OCI-LY3 (cell line): ENCODE results near the gene NCKAP5.

Experiments
- H2AFZ ChIP-seq: fragments of 200-600, 300-600 bp; shearing (Covaris generic); 2 replicates; pipeline ENCODE4 v1.6.0; 2014; ENCODE audit warnings: antibody characterized with exemption, low read depth, low read length
- H3K27ac ChIP-seq: fragments of 200-600, 300-600 bp; sonication (generic); 2 replicates; pipeline ENCODE4 v1.5.1; 2014; ENCODE audit warnings: mild to moderate bottlenecking, low read length, moderate library complexity, mixed read lengths
- H3K27me3 ChIP-seq: fragments of 200-600, 300-600 bp; sonication (generic); 2 replicates; pipeline ENCODE4 v1.6.1; 2014; ENCODE audit warnings: low read depth, low read length, mixed read lengths
- H3K36me3 ChIP-seq: fragments of 200-600, 300-600 bp; sonication (generic); replicated peaks from 2 replicates; pipeline ENCODE3; 2014; ENCODE audit warnings: low read depth, low read length, mixed read lengths
- H3K4me1 ChIP-seq: fragments of 300-600, 200-600 bp; sonication (generic); 2 replicates; pipeline ENCODE4 v1.6.1; 2014; ENCODE audit warnings: low read length, mixed read lengths
- H3K4me2 ChIP-seq: fragments of 200-600, 300-600 bp; sonication (generic); 2 replicates; pipeline ENCODE4 v1.6.1; 2014; ENCODE audit warnings: low read length, mixed read lengths
- H3K4me3 ChIP-seq: fragments of 300-600, 200-600 bp; sonication (generic); 2 replicates; pipeline ENCODE4 v1.5.1; 2014; ENCODE audit warnings: antibody characterized with exemption, mild to moderate bottlenecking, low read length, moderate library complexity
- H3K79me2 ChIP-seq: fragments of 300-600, 200-600 bp; shearing (Covaris generic); 2 replicates; pipeline ENCODE4 v1.6.1; 2014; ENCODE audit warnings: mild to moderate bottlenecking, low read length, mixed read lengths
- H3K9ac ChIP-seq: fragments of 300-600, 200-600 bp; shearing (Covaris generic); 2 replicates; pipeline ENCODE4 v1.6.0; 2014; ENCODE audit warnings: mild to moderate bottlenecking, low read length, moderate library complexity
- H3K9me3 ChIP-seq: fragments of 200-600, 300-600 bp; shearing (Covaris generic); 2 replicates; pipeline ENCODE4 v1.6.1; 2014; ENCODE audit warnings: low read length, mixed read lengths; ENCODE audit not compliant: insufficient read depth
- H4K20me1 ChIP-seq: fragments of 200-600, 300-600 bp; sonication (generic); 2 replicates; pipeline ENCODE4 v1.6.1; 2016; ENCODE audit warnings: low read length, mixed read lengths; ENCODE audit not compliant: insufficient read depth
- EZH2phosphoT487 ChIP-seq: fragments of 200-600 bp; shearing (Covaris generic); IDR thresholded peaks from 2 replicates; pipeline ENCODE4 v1.6.1; 2018; ENCODE audit warnings: antibody characterized with exemption, mixed run types, low read depth
- TF ChIP-seq, protein P1 (sequence below): fragments of 200-600, 300-600 bp; sonication (generic); IDR thresholded peaks from 2 replicates; pipeline ENCODE4 v1.5.1; 2014; ENCODE audit warnings: antibody characterized with exemption, low read length, low read depth

The NCKAP5 gene

DNA sequence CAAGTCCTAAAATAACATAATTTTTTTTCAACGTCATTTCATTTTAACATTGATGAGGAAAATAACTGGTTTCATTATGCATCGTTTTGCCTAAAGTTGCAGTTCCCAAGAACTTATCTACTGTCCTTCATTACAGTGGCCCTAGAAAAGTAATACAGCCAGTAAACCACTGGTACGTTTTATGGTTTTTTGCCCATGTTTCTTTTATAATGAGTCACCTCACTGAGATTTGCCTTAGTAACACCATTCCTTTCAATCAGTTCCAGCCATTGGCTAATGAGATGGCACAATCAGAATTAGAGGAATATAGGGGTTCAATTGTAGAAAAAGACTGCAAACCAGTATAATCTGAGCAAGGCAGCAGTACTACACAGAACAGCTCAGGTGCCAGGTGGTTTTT is 475.7 kb downstream of the NCKAP5 start:
- Histone ChIP-seq H4K20me1 (no peaks in the 10 kb centered on the region), H3K9me3 (no peaks in the 10 kb centered on the region), H3K4me1 (no peaks in the 10 kb centered on the region), H3K4me3 (no peak overlapping the region), H3K27me3 (0 out of 2 replicates have a peak, but pooled peaks cover 2% of the 10 kb centered on the region), H3K9ac (no peak overlapping the region), H2AFZ (no peak overlapping the region), H3K36me3 (no peaks in the 10 kb centered on the region), H3K4me2 (no peak overlapping the region), H3K79me2 (no peaks in the 10 kb centered on the region), H3K27ac (no peak overlapping the region)
- no peak for TF ChIP-seq EZH2phosphoT487

- Histone ChIP-seq H4K20me1 (no peaks in the 10 kb centered on the region), H3K9ac (no peak overlapping the region), H3K27ac (no peak overlapping the region), H3K9me3 (no peaks in the 10 kb centered on the region), H3K4me2 (no peak overlapping the region), H3K4me3 (no peak overlapping the region), H3K36me3 (no peaks in the 10 kb centered on the region), H2AFZ (no peak overlapping the region), H3K4me1 (no peaks in the 10 kb centered on the region), H3K27me3 (0 out of 2 replicates have a peak, but pooled peaks cover 4% of the 10 kb centered on the region), H3K79me2 (no peaks in the 10 kb centered on the region)
- TF ChIP-seq, protein P1, sequence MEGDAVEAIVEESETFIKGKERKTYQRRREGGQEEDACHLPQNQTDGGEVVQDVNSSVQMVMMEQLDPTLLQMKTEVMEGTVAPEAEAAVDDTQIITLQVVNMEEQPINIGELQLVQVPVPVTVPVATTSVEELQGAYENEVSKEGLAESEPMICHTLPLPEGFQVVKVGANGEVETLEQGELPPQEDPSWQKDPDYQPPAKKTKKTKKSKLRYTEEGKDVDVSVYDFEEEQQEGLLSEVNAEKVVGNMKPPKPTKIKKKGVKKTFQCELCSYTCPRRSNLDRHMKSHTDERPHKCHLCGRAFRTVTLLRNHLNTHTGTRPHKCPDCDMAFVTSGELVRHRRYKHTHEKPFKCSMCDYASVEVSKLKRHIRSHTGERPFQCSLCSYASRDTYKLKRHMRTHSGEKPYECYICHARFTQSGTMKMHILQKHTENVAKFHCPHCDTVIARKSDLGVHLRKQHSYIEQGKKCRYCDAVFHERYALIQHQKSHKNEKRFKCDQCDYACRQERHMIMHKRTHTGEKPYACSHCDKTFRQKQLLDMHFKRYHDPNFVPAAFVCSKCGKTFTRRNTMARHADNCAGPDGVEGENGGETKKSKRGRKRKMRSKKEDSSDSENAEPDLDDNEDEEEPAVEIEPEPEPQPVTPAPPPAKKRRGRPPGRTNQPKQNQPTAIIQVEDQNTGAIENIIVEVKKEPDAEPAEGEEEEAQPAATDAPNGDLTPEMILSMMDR, result no peak
- no peak for TF ChIP-seq EZH2phosphoT487
Measured at GRCh38 chr2:133090358-133090757, 477.9 kb downstream of the NCKAP5 start.

- no peak overlapping the region for H3K4me2 ChIP-seq
- H3K4me1 ChIP-seq, result no peaks in the 10 kb centered on the region
- H3K79me2 ChIP-seq, result no peaks in the 10 kb centered on the region
- no peak overlapping the region for H2AFZ ChIP-seq
- no peaks in the 10 kb centered on the region for H3K36me3 ChIP-seq
- no peak overlapping the region for H3K27ac ChIP-seq
- no peak overlapping the region for H3K4me3 ChIP-seq
- no peak overlapping the region for H3K9ac ChIP-seq
- H3K9me3 ChIP-seq, result no peaks in the 10 kb centered on the region
- no peaks in the 10 kb centered on the region for H4K20me1 ChIP-seq
- TF ChIP-seq EZH2phosphoT487, result no peak
- TF ChIP-seq, protein P1, result no peak
- 0 out of 2 replicates have a peak, but pooled peaks cover 4% of the 10 kb centered on the region for H3K27me3 ChIP-seq
Measured at GRCh38 chr2:133086176-133086575, 482.1 kb downstream of the NCKAP5 start.

DNA sequence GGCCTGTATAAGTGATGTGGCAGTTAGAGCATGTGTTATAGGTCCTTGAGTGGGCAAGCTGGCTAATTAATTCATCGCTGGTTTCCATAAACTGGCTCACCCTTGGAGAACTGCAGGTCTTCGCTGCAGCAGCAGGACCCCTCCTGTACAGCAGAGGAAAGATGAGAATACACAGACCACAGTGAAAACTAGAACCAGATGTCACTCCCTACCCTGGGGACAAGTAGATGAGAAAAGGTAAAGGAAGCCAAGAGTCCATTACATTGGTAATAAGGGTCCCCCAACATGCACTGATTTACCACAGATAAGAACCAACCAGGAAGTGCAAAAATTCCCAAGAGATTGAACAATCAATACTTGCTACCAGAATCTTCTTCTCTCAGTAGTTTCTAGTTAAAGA is 482.6 kb downstream of the NCKAP5 start:
- no peaks in the 10 kb centered on the region for H3K4me1 ChIP-seq
- TF ChIP-seq EZH2phosphoT487, result no peak
- TF ChIP-seq, protein P1, result no peak
- no peaks in the 10 kb centered on the region for H4K20me1 ChIP-seq
- H3K36me3 ChIP-seq, result no peaks in the 10 kb centered on the region
- no peaks in the 10 kb centered on the region for H3K79me2 ChIP-seq
- H3K27me3 ChIP-seq, result 0 out of 2 replicates have a peak, but pooled peaks cover 4% of the 10 kb centered on the region
- H2AFZ ChIP-seq, result no peak overlapping the region
- H3K9ac ChIP-seq, result no peak overlapping the region
- no peaks in the 10 kb centered on the region for H3K9me3 ChIP-seq
- no peak overlapping the region for H3K4me2 ChIP-seq
- H3K4me3 ChIP-seq, result no peak overlapping the region
- H3K27ac ChIP-seq, result no peak overlapping the region

DNA sequence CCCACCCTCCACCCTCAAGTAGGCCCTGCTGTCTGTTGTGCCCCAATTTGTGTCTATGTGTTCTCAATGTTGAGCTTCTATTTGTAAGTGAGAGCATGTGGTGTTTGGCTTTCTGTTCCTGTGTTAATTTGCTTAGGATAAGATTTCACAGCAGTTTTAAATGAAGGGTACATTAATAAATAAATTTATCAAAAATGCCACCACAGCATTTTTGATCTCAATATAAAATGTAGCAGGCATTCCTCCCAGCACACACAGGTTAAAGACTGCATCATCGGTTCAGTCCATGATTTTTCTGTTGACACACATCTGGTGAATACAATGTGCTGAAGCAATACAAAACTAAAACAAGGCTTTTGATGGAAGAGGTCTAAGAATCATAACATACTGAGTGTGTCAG is 486.2 kb downstream of the NCKAP5 start:
- Histone ChIP-seq H2AFZ (no peak overlapping the region), H3K79me2 (no peaks in the 10 kb centered on the region), H3K9ac (no peak overlapping the region), H3K4me1 (no peaks in the 10 kb centered on the region), H3K27me3 (no peaks in the 10 kb centered on the region), H3K9me3 (no peaks in the 10 kb centered on the region), H4K20me1 (no peaks in the 10 kb centered on the region), H3K4me2 (no peak overlapping the region), H3K36me3 (no peaks in the 10 kb centered on the region), H3K27ac (no peak overlapping the region), H3K4me3 (no peak overlapping the region)
- no peak for TF ChIP-seq EZH2phosphoT487
- TF ChIP-seq, protein P1, result no peak
